ENCODE measurements around the gene IL6R.

Gene IL6R

GRCh38 chr1:154454386-154455120 is 49.4 kb downstream of the IL6R start:
- in situ Hi-C loops (cut with HindIII; ENCODE audit: low pct_unique_long_range_greater_than_20kb, low sequenced_read_pairs), result no loop called here
- no peak for TF ChIP-seq JUND (IDR thresholded peaks at IDR 0.05; ENCODE audit: low read depth)

DNA sequence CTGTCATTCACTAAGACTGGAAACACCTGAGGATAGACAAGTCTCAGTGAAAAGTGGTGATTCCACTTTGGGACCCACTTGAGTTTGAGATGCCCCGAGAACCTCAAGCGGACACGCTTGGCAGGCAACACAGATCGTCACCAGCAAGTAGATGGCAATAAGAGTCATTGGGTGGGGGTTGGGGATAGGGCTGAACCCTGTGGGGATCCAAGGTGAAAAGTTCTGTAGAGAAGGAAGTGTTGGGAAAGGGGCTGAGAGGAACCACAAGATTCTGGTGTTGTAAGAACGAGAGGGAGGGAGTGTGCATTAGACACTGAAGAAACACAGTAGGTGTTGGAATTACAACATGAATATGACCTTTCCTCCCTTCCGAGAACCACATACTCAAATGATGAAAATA is 51.5 kb downstream of the IL6R start:
- DNase-seq (ENCODE audit: low read depth in 1 of 2, low spot score in 1 of 2), result no peak
- in situ Hi-C loops (cut with HindIII; ENCODE audit: low pct_unique_long_range_greater_than_20kb, low sequenced_read_pairs), result no loop called here
- TF ChIP-seq JUND (IDR thresholded peaks at IDR 0.05; ENCODE audit: low read depth), result no peak

More at GRCh38 chr1:154454386-154455120, 49.4 kb downstream of the IL6R start:
- DNase-seq (ENCODE audit: low read depth in 1 of 2, low spot score in 1 of 2), result no peak

DNA sequence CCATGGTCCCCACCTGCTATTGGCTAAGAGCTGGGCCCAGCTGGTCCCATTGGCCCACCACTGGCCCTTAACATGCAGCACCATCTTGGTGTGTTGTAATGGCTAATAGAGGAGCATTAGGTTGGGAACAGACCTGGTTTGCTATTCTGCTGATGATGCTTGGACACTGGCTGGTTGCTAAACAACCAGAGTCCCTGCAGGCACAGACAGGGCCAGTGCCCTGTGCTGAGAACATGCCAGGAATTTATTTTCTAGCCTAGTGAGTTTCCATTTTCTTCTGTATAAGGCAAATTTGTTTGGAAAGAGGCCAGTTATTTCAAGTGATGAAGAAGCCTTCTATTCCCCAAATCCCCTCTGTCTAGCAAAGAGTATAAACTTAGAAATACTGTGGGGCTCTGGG is 53.9 kb downstream of the IL6R start:
- in situ Hi-C loops (cut with HindIII; ENCODE audit: low pct_unique_long_range_greater_than_20kb, low sequenced_read_pairs), result no loop called here
- TF ChIP-seq JUND (IDR thresholded peaks at IDR 0.05; ENCODE audit: low read depth), result no peak
- no peak for DNase-seq (ENCODE audit: low read depth in 1 of 2, low spot score in 1 of 2)

DNA sequence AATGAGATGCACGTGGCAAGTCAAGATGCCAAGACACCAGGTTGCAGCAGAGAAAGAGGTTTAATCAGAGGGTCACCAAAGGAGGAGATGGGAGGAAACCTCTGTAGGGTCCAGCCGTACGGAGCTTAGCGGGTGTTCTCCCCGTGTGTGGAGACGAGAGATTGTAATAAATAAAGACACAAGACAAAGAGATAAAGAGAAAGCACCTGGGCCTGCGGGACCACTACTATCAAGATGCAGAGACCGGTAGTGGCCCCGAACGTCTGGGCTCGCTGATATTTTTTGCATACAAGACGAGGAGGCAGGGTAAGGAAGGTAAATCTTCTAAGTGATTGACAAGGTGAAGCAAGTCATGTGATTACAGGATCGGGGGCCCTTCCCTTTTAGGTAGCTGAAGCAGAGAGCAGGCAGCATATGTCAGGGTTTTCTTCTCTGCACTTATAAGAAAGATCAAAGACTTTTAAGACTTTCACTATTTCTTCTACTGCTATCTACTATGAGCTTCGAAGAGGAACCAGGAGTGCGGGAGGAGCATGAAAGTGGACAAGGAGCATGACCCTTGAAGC is 55.6 kb downstream of the IL6R start:
- no peak for TF ChIP-seq JUND (IDR thresholded peaks at IDR 0.05; ENCODE audit: low read depth)
- in situ Hi-C loops (cut with HindIII; ENCODE audit: low pct_unique_long_range_greater_than_20kb, low sequenced_read_pairs), result no loop called here
- DNase-seq (ENCODE audit: low read depth in 1 of 2, low spot score in 1 of 2), result no peak

- in situ Hi-C loops (cut with HindIII; ENCODE audit: low pct_unique_long_range_greater_than_20kb, low sequenced_read_pairs), result no loop called here
- TF ChIP-seq JUND (IDR thresholded peaks at IDR 0.05; ENCODE audit: low read depth), result no peak
- DNase-seq (ENCODE audit: low read depth in 1 of 2, low spot score in 1 of 2), result peak in 1 of 2 experiments; percentile 26
Observed at GRCh38 chr1:154463512-154463990, 58.4 kb downstream of the IL6R start.

GRCh38 chr1:154465621-154466195 is 60.6 kb downstream of the IL6R start:
- no peak for DNase-seq (ENCODE audit: low read depth in 1 of 2, low spot score in 1 of 2)
- in situ Hi-C loops (cut with HindIII; ENCODE audit: low pct_unique_long_range_greater_than_20kb, low sequenced_read_pairs), result no loop called here
- TF ChIP-seq JUND (IDR thresholded peaks at IDR 0.05; ENCODE audit: low read depth), result no peak

GRCh38 chr1:154466206-154466605 is 61.1 kb downstream of the IL6R start:
- in situ Hi-C loops (cut with HindIII; ENCODE audit: low pct_unique_long_range_greater_than_20kb, low sequenced_read_pairs), result no loop called here
- no peak for TF ChIP-seq JUND (IDR thresholded peaks at IDR 0.05; ENCODE audit: low read depth)
- no peak for DNase-seq (ENCODE audit: low read depth in 1 of 2, low spot score in 1 of 2)

DNA sequence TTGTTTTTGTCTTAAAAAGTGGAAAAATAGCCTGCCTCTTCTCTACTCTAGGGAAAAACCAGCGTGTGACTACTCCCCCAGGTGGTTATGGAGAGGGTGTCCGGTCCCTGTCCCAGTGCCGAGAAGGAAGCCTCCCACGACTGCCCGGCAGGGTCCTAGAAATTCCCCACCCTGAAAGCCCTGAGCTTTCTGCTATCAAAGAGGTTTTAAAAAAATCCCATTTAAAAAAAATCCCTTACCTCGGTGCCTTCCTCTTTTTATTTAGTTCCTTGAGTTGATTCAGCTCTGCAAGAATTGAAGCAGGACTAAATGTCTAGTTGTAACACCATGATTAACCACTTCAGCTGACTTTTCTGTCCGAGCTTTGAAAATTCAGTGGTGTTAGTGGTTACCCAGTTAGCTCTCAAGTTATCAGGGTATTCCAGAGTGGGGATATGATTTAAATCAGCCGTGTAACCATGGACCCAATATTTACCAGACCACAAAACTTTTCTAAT is 61.8 kb downstream of the IL6R start:
- no peak for TF ChIP-seq JUND (IDR thresholded peaks at IDR 0.05; ENCODE audit: low read depth)
- in situ Hi-C loops (cut with HindIII; ENCODE audit: low pct_unique_long_range_greater_than_20kb, low sequenced_read_pairs), result no loop called here
- peak in 1 of 2 experiments; percentile 25 for DNase-seq (ENCODE audit: low read depth in 1 of 2, low spot score in 1 of 2)

GRCh38 chr1:154467434-154468102 is 62.4 kb downstream of the IL6R start:
- TF ChIP-seq JUND (IDR thresholded peaks at IDR 0.05; ENCODE audit: low read depth), result no peak
- in situ Hi-C loops (cut with HindIII; ENCODE audit: low pct_unique_long_range_greater_than_20kb, low sequenced_read_pairs), result no loop called here
- DNase-seq (ENCODE audit: low read depth in 1 of 2, low spot score in 1 of 2), result no peak

- in situ Hi-C loops (cut with HindIII; ENCODE audit: low pct_unique_long_range_greater_than_20kb, low sequenced_read_pairs), result no loop called here
- TF ChIP-seq JUND (IDR thresholded peaks at IDR 0.05; ENCODE audit: low read depth), result no peak
- DNase-seq (ENCODE audit: low read depth in 1 of 2, low spot score in 1 of 2), result no peak
Observed at GRCh38 chr1:154468535-154469250, 63.5 kb downstream of the IL6R start.

DNA sequence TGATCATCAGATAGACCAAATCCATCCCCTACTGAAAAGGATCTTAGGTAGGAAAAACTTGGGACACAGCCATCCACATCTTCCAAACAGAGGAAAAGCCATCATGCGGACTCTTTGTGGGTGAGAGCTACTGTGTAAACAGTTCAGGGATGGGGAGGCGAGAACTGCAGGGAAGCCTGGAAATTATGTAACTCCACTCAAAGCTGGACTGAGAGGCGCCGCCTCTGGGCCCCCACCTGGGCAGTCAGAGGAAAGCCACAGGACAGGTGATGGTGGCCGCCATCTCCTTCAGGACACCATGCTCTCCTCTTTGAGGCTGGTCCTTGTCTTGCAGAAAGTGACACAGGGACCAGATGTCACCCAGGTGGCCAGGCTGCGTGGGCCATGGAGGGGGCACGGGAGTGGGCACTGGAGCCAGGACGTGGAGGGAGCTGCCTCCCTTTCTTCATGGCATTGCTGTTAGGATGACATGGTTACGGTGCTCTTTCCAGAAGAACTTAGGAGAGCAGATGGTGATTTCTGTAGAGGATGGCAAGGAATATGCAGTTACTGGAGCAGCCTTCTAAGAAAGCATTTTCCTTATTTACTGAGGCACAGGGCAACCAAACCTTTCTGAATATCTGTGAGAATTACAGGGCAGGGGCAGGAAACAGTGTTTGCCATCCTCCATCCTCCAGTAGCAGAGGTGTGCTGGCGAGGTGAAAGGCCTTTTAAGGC is 64.9 kb downstream of the IL6R start:
- in situ Hi-C loops (cut with HindIII; ENCODE audit: low pct_unique_long_range_greater_than_20kb, low sequenced_read_pairs), result no loop called here
- DNase-seq (ENCODE audit: low read depth in 1 of 2, low spot score in 1 of 2), result no peak

More for the DNA sequence above, 64.9 kb downstream of the IL6R start:
- no peak for TF ChIP-seq JUND (IDR thresholded peaks at IDR 0.05; ENCODE audit: low read depth)
